SK-N-SH (cell line): Measurements from ENCODE around the gene STYXL1. TPM values are rescaled to one million over a fixed set of nuclear protein-coding genes. Genes with fewer than 3 reads are reported as not detected.

Experiments
- CTCF ChIA-PET: fragments of 300-600, 350-600 bp; formaldehyde crosslinking; extraction: SDS; loops from one replicate; lab custom pipeline; 2021; lab: Yijun Ruan, JAX
- POLR2A ChIA-PET: fragments of 350-600 bp; sonication (Branson Sonifier 250); formaldehyde crosslinking; extraction: SDS; loops from one replicate; lab custom pipeline; 2020; ENCODE audit warnings: antibody characterized with exemption, inconsistent platforms; lab: Yijun Ruan, JAX
- DNase-seq: peaks from one replicate; pipeline ENCODE4 v3.0.0; 2012
- H2AFZ ChIP-seq: fragments of 200-600 bp; sonication (generic); 2 replicates; pipeline ENCODE4 v1.8.1; 2016; ENCODE audit warnings: antibody characterized with exemption, mild to moderate bottlenecking, low read depth
- H3F3A ChIP-seq: fragments of 200-600 bp; sonication (generic); replicated peaks from 2 replicates; pipeline ENCODE3; 2016; ENCODE audit warnings: antibody characterized with exemption, mild to moderate bottlenecking; ENCODE audit not compliant: insufficient read depth
- H3K27ac ChIP-seq, 2 experiments: fragments of 200-500 bp in 1 of 2; fragments of 200-600 bp in 1 of 2; sonication (Bioruptor generic) in 1 of 2; sonication (generic), shearing (Covaris generic) in 1 of 2; 2 replicates each; pipeline versions ENCODE4 v1.5.1 to v1.6.1; 2014 to 2016; ENCODE audit warnings: low read depth in 2 of 2, inconsistent platforms in 1 of 2, low read length in 1 of 2, mild to moderate bottlenecking in 1 of 2, mixed read lengths in 1 of 2
- H3K27me3 ChIP-seq: fragments of 200-600 bp; sonication (generic), shearing (Covaris generic); 2 replicates; pipeline ENCODE4 v1.6.1; 2016; ENCODE audit warnings: mixed run types; ENCODE audit not compliant: insufficient read depth
- H3K36me3 ChIP-seq, 2 experiments: fragments of 200-500 bp in 1 of 2; fragments of 200-600 bp in 1 of 2; sonication (Bioruptor generic) in 1 of 2; sonication (generic) in 1 of 2; replicated peaks in 1 of 2; 2 replicates each; pipeline versions ENCODE3 to v1.5.1; 2014 to 2016; ENCODE audit warnings: low read length in 1 of 2, mild to moderate bottlenecking in 1 of 2; ENCODE audit not compliant: insufficient read depth in 2 of 2, control insufficient read depth in 1 of 2
- H3K4me1 ChIP-seq, 2 experiments: fragments of 200-500 bp in 1 of 2; fragments of 200-600 bp in 1 of 2; sonication (Bioruptor generic) in 1 of 2; sonication (generic), shearing (Covaris generic) in 1 of 2; 2 replicates each; pipeline versions ENCODE4 v1.5.1 to v1.6.1; 2014 to 2016; ENCODE audit warnings: low read depth in 1 of 2, low read length in 1 of 2, mixed run types in 1 of 2; ENCODE audit not compliant: insufficient read depth in 2 of 2, control insufficient read depth in 1 of 2
- H3K4me2 ChIP-seq: fragments of 200-600 bp; sonication (generic), shearing (Covaris generic); 2 replicates; pipeline ENCODE4 v1.6.1; 2017; ENCODE audit warnings: mixed run types
- H3K4me3 ChIP-seq, 2 experiments: fragments of 200-500 bp in 1 of 2; fragments of 200-600 bp in 1 of 2; sonication (Bioruptor generic) in 1 of 2; sonication (generic), shearing (Covaris generic) in 1 of 2; 2 replicates each; pipeline versions ENCODE4 v1.5.1 to v1.8.1; 2014 to 2016; ENCODE audit warnings: low read depth in 2 of 2, inconsistent platforms in 1 of 2, low read length in 1 of 2, mild to moderate bottlenecking in 1 of 2, mixed read lengths in 1 of 2, moderate library complexity in 1 of 2
- H3K79me2 ChIP-seq: fragments of 200-600 bp; sonication (generic); 2 replicates; pipeline ENCODE4 v1.8.1; 2017; ENCODE audit warnings: mild to moderate bottlenecking; ENCODE audit not compliant: insufficient read depth
- H3K9ac ChIP-seq: fragments of 200-600 bp; sonication (generic); 2 replicates; pipeline ENCODE4 v1.6.1; 2017; ENCODE audit warnings: mixed run types
- H3K9me2 ChIP-seq: fragments of 200-600 bp; sonication (generic); 2 replicates; pipeline ENCODE4 v1.6.1; 2017; ENCODE audit warnings: mixed run types
- H3K9me3 ChIP-seq: fragments of 200-600 bp; sonication (generic); 2 replicates; pipeline ENCODE4 v1.6.1; 2017; ENCODE audit warnings: mixed run types, mild to moderate bottlenecking, moderate library complexity
- H4K20me1 ChIP-seq: fragments of 200-600 bp; sonication (generic); 2 replicates; pipeline ENCODE4 v1.6.1; 2017; ENCODE audit warnings: mild to moderate bottlenecking, mixed run types; ENCODE audit not compliant: insufficient read depth
- CHD2 ChIP-seq: fragments of 150-350 bp; IDR thresholded peaks from 2 replicates; pipeline ENCODE4 v1.6.1; 2018; ENCODE audit warnings: low read length; ENCODE audit not compliant: partially characterized antibody
- CTCF ChIP-seq: fragments of 200-600 bp; sonication (generic); IDR thresholded peaks from 2 replicates; pipeline ENCODE4 v1.6.1; 2017; ENCODE audit warnings: antibody characterized with exemption, mild to moderate bottlenecking, moderate library complexity
- EP300 ChIP-seq, 2 experiments: IDR thresholded peaks; 2 replicates each; pipeline versions ENCODE4 v1.4.0 to v1.6.1; 2012; ENCODE audit warnings: borderline replicate concordance in 1 of 2, low read depth in 1 of 2, low read length in 1 of 2
- FOXJ3 ChIP-seq: sonication (generic); formaldehyde crosslinking; IDR thresholded peaks from 2 replicates; pipeline ENCODE4 v1.5.1; 2020; ENCODE audit warnings: mild to moderate bottlenecking, missing genetic modification reagents
- FOXM1 ChIP-seq: IDR thresholded peaks from 2 replicates; pipeline ENCODE4 v1.4.0; 2012; ENCODE audit warnings: low read depth, mild to moderate bottlenecking
- IRF3 ChIP-seq: fragments of 150-350 bp; IDR thresholded peaks from 2 replicates; pipeline ENCODE4 v1.6.1; 2016; ENCODE audit warnings: mild to moderate bottlenecking, low read depth, low read length
- NFIC ChIP-seq: IDR thresholded peaks from 2 replicates; pipeline ENCODE4 v1.4.0; 2012; ENCODE audit warnings: borderline replicate concordance
- NRF1 ChIP-seq: IDR thresholded peaks from 2 replicates; pipeline ENCODE4 v1.6.1; 2012; ENCODE audit warnings: low read depth, mild to moderate bottlenecking, low read length
- POLR2AphosphoS5 ChIP-seq: IDR thresholded peaks from 2 replicates; pipeline ENCODE4 v1.6.1; 2012; ENCODE audit warnings: low read depth, low read length
- RFX5 ChIP-seq: IDR thresholded peaks from 2 replicates; pipeline ENCODE4 v1.6.1; 2012; ENCODE audit warnings: mild to moderate bottlenecking, improper control_type of control experiment, low read length
- RXRA ChIP-seq: IDR thresholded peaks from 2 replicates; pipeline ENCODE4 v1.4.0; 2012; ENCODE audit warnings: low read depth, mild to moderate bottlenecking, borderline replicate concordance
- SIN3A ChIP-seq: IDR thresholded peaks from 2 replicates; pipeline ENCODE4 v1.6.1; 2012; ENCODE audit warnings: low read depth, mild to moderate bottlenecking, low read length, moderate library complexity, borderline replicate concordance
- TCF12 ChIP-seq: IDR thresholded peaks from 2 replicates; pipeline ENCODE4 v1.4.0; 2012
- USF1 ChIP-seq: IDR thresholded peaks from 2 replicates; pipeline ENCODE4 v1.4.0; 2012; ENCODE audit warnings: low read depth, borderline replicate concordance
- USF2 ChIP-seq: fragments of 150-350 bp; IDR thresholded peaks from 2 replicates; pipeline ENCODE4 v1.6.1; 2017; ENCODE audit warnings: antibody characterized with exemption, low read length, low read depth, borderline replicate concordance
- WGBS: methylation state at CpG from one replicate; pipeline ENCODE4 v1.1.6; 2017; ENCODE audit warnings: low lambda C conversion rate; 5-methylcytosine and 5-hydroxymethylcytosine counted together
- polyA plus RNA-seq, 3 experiments: library from polyadenylated mRNA; depleted of rRNA; stranded (reverse); fragments of >200 nt; gene quantifications; 2 replicates each; pipeline ENCODE4 v1.2.3, GENCODE V29; 2012
- TF ChIP-seq, protein P1 (sequence below): IDR thresholded peaks from 2 replicates; pipeline ENCODE4; 2012

The STYXL1 gene
- polyA plus RNA-seq, 1 of the 3 experiments (the other 2 are of a cell fraction) = 86.6 TPM

DNA sequence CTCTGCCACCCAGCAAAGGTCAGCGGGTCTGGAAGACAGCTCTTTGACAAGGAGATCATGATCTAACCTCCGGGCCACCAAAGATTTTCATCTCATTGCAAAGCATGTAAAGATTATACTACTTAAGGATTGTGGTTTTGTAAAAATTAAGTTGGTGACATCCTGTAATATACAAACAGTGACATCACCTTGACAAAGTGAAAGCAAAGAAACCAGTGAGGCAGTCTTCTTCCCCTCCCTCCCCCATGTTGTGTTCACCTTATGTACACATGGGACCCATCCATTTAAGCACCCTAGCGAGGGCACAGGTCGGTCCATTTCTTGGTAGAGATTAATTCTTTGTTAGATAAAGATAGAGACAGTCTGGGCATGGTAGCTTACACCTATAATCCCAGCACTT is 4.0 kb upstream of the STYXL1 start:
- WGBS = 86% methylated on average over 4 of the region's 4 CpGs
- Histone ChIP-seq H3F3A (peaks cover 23% of the 10 kb centered on the region), H3K4me2 (no peak overlapping the region), H3K9ac (no peak overlapping the region), H3K79me2 (peaks cover 98% of the 10 kb centered on the region), H2AFZ (no peak overlapping the region), H3K4me1 (peaks cover 6 to 21% of the 10 kb centered on the region in 2 experiments), H4K20me1 (peaks cover 52% of the 10 kb centered on the region), H3K9me2 (no peaks in the 10 kb centered on the region), H3K27me3 (no peaks in the 10 kb centered on the region), H3K9me3 (no peaks in the 10 kb centered on the region), H3K27ac (no peak overlapping the region), H3K36me3 (peaks cover 24 to 34% of the 10 kb centered on the region in 2 experiments), H3K4me3 (no peak overlapping the region)
- TF ChIP-seq NFIC (no peak), RXRA (no peak), TCF12 (no peak), POLR2AphosphoS5 (no peak), NRF1 (no peak), FOXJ3 (CRISPR knock-in tag) (no peak), USF2 (no peak), FOXM1 (no peak), EP300 (IDR thresholded peaks at IDR 0.05; ENCODE audit: borderline replicate concordance in 1 of 2, low read depth in 1 of 2, low read length in 1 of 2) (no peak), RFX5 (no peak)
- TF ChIP-seq, protein P1, sequence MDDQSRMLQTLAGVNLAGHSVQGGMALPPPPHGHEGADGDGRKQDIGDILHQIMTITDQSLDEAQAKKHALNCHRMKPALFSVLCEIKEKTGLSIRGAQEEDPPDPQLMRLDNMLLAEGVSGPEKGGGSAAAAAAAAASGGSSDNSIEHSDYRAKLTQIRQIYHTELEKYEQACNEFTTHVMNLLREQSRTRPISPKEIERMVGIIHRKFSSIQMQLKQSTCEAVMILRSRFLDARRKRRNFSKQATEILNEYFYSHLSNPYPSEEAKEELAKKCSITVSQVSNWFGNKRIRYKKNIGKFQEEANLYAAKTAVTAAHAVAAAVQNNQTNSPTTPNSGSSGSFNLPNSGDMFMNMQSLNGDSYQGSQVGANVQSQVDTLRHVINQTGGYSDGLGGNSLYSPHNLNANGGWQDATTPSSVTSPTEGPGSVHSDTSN = no peak
- ChIA-PET CTCF (no interaction called here), POLR2A (no interaction called here)
- no peak for DNase-seq

GRCh38 chr7:76050545-76050944 is 2.7 kb upstream of the STYXL1 start:
- ChIA-PET POLR2A (interaction anchor here (0.7 kb wide), 1 partner anchor 116 kb away, joined by 13 read pairs; no protein-coding TSS in a partner anchor), CTCF (interaction anchor here (0.7 kb wide), 1 partner anchor 1435 kb away, joined by 3 read pairs; no protein-coding TSS in a partner anchor)
- H3K9me3 ChIP-seq = no peaks in the 10 kb centered on the region
- no peak overlapping the region for H2AFZ ChIP-seq
- 95% methylated on average over 5 of the region's 5 CpGs for WGBS
- no peak overlapping the region for H3K9ac ChIP-seq
- H3K9me2 ChIP-seq = no peaks in the 10 kb centered on the region
- no peaks in the 10 kb centered on the region for H3K27me3 ChIP-seq
- no peak for TF ChIP-seq IRF3
- no peak for TF ChIP-seq USF1
- TF ChIP-seq SIN3A = no peak
- no peak for TF ChIP-seq CTCF
- no peak for TF ChIP-seq CHD2
- no peak for TF ChIP-seq TCF12
- TF ChIP-seq NFIC = no peak
- peaks cover 45% of the 10 kb centered on the region for H4K20me1 ChIP-seq
- no peak overlapping the region for H3K4me3 ChIP-seq
- H3K4me2 ChIP-seq = no peak overlapping the region
- H3K36me3 ChIP-seq = peaks cover 13 to 26% of the 10 kb centered on the region in 2 experiments
- peaks cover 9 to 21% of the 10 kb centered on the region in 2 experiments for H3K4me1 ChIP-seq
- no peak overlapping the region for H3K27ac ChIP-seq
- no peak for DNase-seq
- H3F3A ChIP-seq = peaks cover 23% of the 10 kb centered on the region
- H3K79me2 ChIP-seq = peaks cover 99% of the 10 kb centered on the region
